Prostate gland (tissue), 2 donors: ENCODE measurements around the gene CHORDC1.

Source experiments
- CTCF ChIP-seq, 4 experiments: fragments of 200-600 bp in 2 of 4; fragments of 450-650 bp in 2 of 4; sonication (generic) in 2 of 4; IDR thresholded peaks; 1 replicate in 3 of 4; 2 replicates in 1 of 4; pipeline ENCODE4 v1.5.1; 2016 to 2019; ENCODE audit warnings: antibody characterized with exemption in 4 of 4, mild to moderate bottlenecking in 2 of 4, moderate library complexity in 2 of 4
- POLR2A ChIP-seq: fragments of 450-650 bp; IDR thresholded peaks from one replicate; pipeline ENCODE4 v1.6.1; 2016; ENCODE audit warnings: antibody characterized with exemption, mild to moderate bottlenecking

- TF ChIP-seq CTCF (IDR thresholded peaks at IDR 0.05) (no peak), POLR2A (no peak)
These were observed 42.9 kb downstream of the CHORDC1 start for GRCh38 chr11:90179923-90180322.
